Sigmoid colon (tissue), 7 donors: ENCODE results near the gene DOCK9. TPM values are rescaled to one million over a fixed set of nuclear protein-coding genes. Genes with fewer than 3 reads are reported as not detected.

Source experiments
- DNase-seq: peaks from one replicate; pipeline ENCODE4 v3.0.0-alpha.2; 2019
- H3K27ac ChIP-seq, 4 donors: fragments of 200-600 bp; sonication (generic); one replicate each; pipeline ENCODE4 v1.5.1; 2016 to 2019; ENCODE audit warnings: mild to moderate bottlenecking in 1 of 4
- H3K27me3 ChIP-seq, 3 donors: fragments of 200-600 bp; sonication (generic); one replicate each; pipeline ENCODE4 v1.5.1; 2019; ENCODE audit warnings: mild to moderate bottlenecking in 1 of 3
- H3K36me3 ChIP-seq, 4 donors: fragments of 200-600 bp; sonication (generic); one replicate each; pipeline ENCODE4 v1.5.1; 2016 to 2019
- H3K4me1 ChIP-seq, 4 donors: fragments of 200-600 bp; sonication (generic); one replicate each; pipeline ENCODE4 v1.5.1; 2017 to 2019
- H3K4me3 ChIP-seq, 4 donors: fragments of 200-600 bp; sonication (generic); one replicate each; pipeline ENCODE4 v1.5.1; 2017 to 2019; ENCODE audit warnings: mild to moderate bottlenecking in 2 of 4, moderate library complexity in 1 of 4
- H3K9me3 ChIP-seq, 4 donors: fragments of 200-600 bp in 3 of 4; sonication (generic) in 3 of 4; one replicate each; pipeline versions ENCODE4 v1.5.1 to v1.6.1; 2013 to 2019
- EP300 ChIP-seq, 4 donors: sonication (generic); formaldehyde crosslinking; IDR thresholded peaks; one replicate each; pipeline ENCODE4 v1.6.1; 2017; ENCODE audit warnings: antibody characterized with exemption in 4 of 4
- POLR2A ChIP-seq, 2 donors: fragments of 450-650 bp; IDR thresholded peaks; one replicate each; pipeline ENCODE4 v1.6.1; 2016; ENCODE audit warnings: antibody characterized with exemption in 2 of 2, mild to moderate bottlenecking in 2 of 2, moderate library complexity in 2 of 2
- POLR2AphosphoS5 ChIP-seq, 4 donors: sonication (generic); formaldehyde crosslinking; IDR thresholded peaks; one replicate each; pipeline ENCODE4 v1.6.1; 2017; ENCODE audit warnings: antibody characterized with exemption in 4 of 4
- WGBS, 2 donors: extraction: QIAGEN DNeasy Blood & Tissue Kit; methylation state at CpG; one replicate each; pipeline ENCODE4 v1.1.7; 2013; 5-methylcytosine and 5-hydroxymethylcytosine counted together
- intact Hi-C: fragments of 100-400 bp; cut with DNase I; formaldehyde crosslinking; loops from one replicate; pipeline ENCODE4 v1.15.1; 2023
- polyA plus RNA-seq, 3 donors: library from polyadenylated mRNA; stranded (reverse); fragments of 200-250 nt; gene quantifications; one replicate each; pipeline ENCODE4 v1.2.3, GENCODE V29; 2013
- total RNA-seq, 4 donors: library from RNA; depleted of rRNA; stranded (reverse); fragments of >200 nt; gene quantifications; one replicate each; pipeline ENCODE4 v1.1.0, GENCODE V29; 2016
- TF ChIP-seq, protein P1 (sequence below), 4 experiments: fragments of 450-650 bp in 3 of 4; fragments of 200-600 bp in 1 of 4; IDR thresholded peaks; one replicate each; pipeline ENCODE4 v1.5.1; 2016 to 2019; ENCODE audit warnings: antibody characterized with exemption in 4 of 4, mild to moderate bottlenecking in 3 of 4, moderate library complexity in 2 of 4
- donor health status: healthy with polysubstance abuse.
- donor health status: Bipolar disorder and iron deficiency.
- donor health status: healthy.

Gene DOCK9
- total and polyA plus RNA-seq, 7 donors = 10.8 to 126 (median 60.4) TPM

DNA sequence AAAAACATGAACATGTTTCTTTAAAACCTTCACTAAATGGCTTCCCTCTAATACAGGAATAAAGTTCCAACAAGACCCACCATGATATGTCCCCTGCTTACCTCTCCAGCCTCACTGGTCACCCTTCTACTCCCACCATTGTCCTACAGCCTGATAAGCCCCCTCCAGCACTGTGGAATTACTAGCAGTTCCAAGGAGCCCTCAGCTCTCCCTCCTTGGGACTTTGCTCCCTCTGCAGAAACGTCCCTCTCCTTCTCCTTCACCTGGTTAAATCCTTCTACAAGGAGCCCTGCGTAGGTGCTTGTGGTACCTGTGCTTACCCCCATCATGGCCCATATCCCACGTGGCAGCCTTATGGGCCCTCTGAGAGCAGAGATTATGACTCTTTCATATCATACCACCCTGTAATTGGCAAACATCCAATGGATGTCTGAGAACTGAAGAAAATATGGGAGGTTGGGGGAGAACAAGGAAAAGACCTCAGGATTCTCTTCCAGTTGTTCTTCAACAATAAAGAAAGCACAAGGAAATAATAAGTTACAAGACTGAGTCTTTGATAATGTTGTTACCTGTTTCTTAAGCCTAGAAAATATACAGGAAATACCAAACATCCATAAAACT lies 26.1 kb upstream of the DOCK9 start:
- TF ChIP-seq, protein P1, sequence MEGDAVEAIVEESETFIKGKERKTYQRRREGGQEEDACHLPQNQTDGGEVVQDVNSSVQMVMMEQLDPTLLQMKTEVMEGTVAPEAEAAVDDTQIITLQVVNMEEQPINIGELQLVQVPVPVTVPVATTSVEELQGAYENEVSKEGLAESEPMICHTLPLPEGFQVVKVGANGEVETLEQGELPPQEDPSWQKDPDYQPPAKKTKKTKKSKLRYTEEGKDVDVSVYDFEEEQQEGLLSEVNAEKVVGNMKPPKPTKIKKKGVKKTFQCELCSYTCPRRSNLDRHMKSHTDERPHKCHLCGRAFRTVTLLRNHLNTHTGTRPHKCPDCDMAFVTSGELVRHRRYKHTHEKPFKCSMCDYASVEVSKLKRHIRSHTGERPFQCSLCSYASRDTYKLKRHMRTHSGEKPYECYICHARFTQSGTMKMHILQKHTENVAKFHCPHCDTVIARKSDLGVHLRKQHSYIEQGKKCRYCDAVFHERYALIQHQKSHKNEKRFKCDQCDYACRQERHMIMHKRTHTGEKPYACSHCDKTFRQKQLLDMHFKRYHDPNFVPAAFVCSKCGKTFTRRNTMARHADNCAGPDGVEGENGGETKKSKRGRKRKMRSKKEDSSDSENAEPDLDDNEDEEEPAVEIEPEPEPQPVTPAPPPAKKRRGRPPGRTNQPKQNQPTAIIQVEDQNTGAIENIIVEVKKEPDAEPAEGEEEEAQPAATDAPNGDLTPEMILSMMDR (IDR thresholded peaks at IDR 0.05) = no peak
- TF ChIP-seq POLR2A (IDR thresholded peaks at IDR 0.05) (no peak), POLR2AphosphoS5 (IDR thresholded peaks at IDR 0.05) (no peak), EP300 (IDR thresholded peaks at IDR 0.05) (no peak)
- intact Hi-C loops = no loop called here
- WGBS, 2 donors = 40 to 70% methylated on average over 3 of the region's 3 CpGs
- Histone ChIP-seq H3K9me3 (no peaks in the 10 kb centered on the region), H3K4me3 (no peak overlapping the region), H3K36me3 (no peaks in the 10 kb centered on the region), H3K4me1 (peaks cover 0 to 47% (median 25%) of the 10 kb centered on the region in 4 donors), H3K27me3 (no peaks in the 10 kb centered on the region), H3K27ac (no peak overlapping the region)
- no peak for DNase-seq

DNA sequence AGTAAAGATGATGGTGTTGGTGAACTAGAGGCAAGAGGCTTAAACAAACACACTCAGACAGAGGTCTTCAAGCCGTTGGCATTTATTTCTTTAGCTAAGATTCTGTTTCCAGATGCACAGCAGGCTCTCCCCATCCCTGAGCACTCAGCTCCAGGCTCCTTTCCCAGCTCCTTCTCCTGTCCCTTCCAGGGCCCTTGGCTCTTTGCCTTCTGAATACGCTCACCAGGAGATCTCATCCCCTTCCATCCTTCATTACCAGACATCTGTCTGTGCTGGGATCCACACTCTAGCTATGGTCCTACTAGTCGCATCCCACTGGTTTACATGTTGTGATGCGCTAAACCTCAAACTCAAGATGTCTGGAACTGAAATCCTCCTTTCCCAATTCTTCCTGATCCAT lies 25.3 kb upstream of the DOCK9 start:
- 90 to 91% methylated on average over 4 of the region's 4 CpGs for WGBS, 2 donors
- DNase-seq = no peak

DNA sequence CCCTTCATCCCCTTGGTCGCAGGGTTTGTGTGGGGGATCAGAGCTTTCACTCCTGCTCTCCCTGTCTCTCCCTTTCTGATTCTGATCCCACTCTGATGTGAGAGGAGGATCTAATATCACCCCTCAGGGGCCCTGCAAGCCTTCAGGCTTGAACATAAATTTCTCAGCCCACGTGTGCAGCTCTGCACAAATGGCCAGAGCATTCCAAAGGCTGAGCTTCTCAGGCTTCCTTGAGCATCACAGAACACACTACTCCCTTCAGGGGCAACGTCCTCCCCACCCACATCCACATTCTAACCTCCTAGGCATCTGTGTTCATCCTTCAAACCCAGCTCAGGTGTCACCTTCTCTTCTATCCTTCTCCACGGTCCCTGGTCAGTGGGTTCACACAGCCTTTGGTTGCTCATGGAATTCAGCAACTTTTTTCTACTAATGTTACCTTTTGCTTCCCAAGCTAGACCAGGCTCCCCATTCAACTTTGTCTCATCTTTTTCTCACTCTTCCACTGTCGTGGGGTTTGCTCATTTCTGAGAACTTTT lies 24.4 kb upstream of the DOCK9 start:
- Histone ChIP-seq H3K27ac (no peak overlapping the region), H3K27me3 (no peaks in the 10 kb centered on the region), H3K4me3 (no peak overlapping the region), H3K9me3 (no peaks in the 10 kb centered on the region), H3K4me1 (peaks cover 0 to 61% (median 34%) of the 10 kb centered on the region in 4 donors), H3K36me3 (no peaks in the 10 kb centered on the region)
- 82 to 85% methylated on average over 5 of the region's 5 CpGs for WGBS, 2 donors
- no peak for DNase-seq
- TF ChIP-seq EP300 (IDR thresholded peaks at IDR 0.05) (no peak), POLR2A (IDR thresholded peaks at IDR 0.05) (no peak), POLR2AphosphoS5 (IDR thresholded peaks at IDR 0.05) (no peak)
- TF ChIP-seq, protein P1 (IDR thresholded peaks at IDR 0.05) = no peak
- intact Hi-C loops = no loop called here

More for the DNA sequence above, 25.3 kb upstream of the DOCK9 start:
- peaks cover 0 to 53% (median 27%) of the 10 kb centered on the region in 4 donors for H3K4me1 ChIP-seq
- no peaks in the 10 kb centered on the region for H3K9me3 ChIP-seq
- no peak for TF ChIP-seq EP300 (IDR thresholded peaks at IDR 0.05)
- no peak for TF ChIP-seq POLR2A (IDR thresholded peaks at IDR 0.05)
- no peak for TF ChIP-seq POLR2AphosphoS5 (IDR thresholded peaks at IDR 0.05)
- TF ChIP-seq, protein P1 (IDR thresholded peaks at IDR 0.05) = no peak
- no peaks in the 10 kb centered on the region for H3K27me3 ChIP-seq
- H3K4me3 ChIP-seq = no peak overlapping the region
- H3K27ac ChIP-seq = no peak overlapping the region
- intact Hi-C loops = no loop called here
- H3K36me3 ChIP-seq = no peaks in the 10 kb centered on the region

DNA sequence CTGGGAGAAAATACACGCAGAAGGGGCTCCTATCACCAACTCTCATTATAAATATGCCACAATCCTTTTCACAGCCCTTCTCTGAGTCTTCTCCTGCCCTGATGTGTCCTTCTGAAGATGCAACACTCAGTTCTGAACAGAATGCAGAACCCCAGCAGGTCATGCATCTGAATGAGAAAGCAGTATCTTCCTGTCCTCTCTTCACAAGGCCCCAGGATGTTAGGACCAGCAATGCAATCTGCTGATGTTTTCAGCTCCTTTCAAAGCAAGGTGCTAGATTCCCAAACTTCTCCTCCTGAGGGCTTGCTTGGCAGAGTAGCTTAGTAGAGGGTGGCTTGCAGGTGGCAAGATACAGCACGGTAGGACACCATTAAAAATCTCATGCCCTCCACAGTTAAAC lies 22.3 kb upstream of the DOCK9 start:
- peak overlapping the region in 2 of 4 donors; percentile 15 to 32 for H3K27ac ChIP-seq
- intact Hi-C loops = no loop called here
- H3K4me1 ChIP-seq = peaks cover 0 to 61% (median 34%) of the 10 kb centered on the region in 4 donors
- no peaks in the 10 kb centered on the region for H3K9me3 ChIP-seq
- WGBS, 2 donors = 96 to 98% methylated on average over 2 of the region's 2 CpGs
- H3K36me3 ChIP-seq = no peaks in the 10 kb centered on the region
- no peak overlapping the region for H3K4me3 ChIP-seq
- DNase-seq = no peak
- TF ChIP-seq POLR2A (IDR thresholded peaks at IDR 0.05) = no peak
- TF ChIP-seq, protein P1 (IDR thresholded peaks at IDR 0.05) = no peak
- no peak for TF ChIP-seq EP300 (IDR thresholded peaks at IDR 0.05)
- no peak for TF ChIP-seq POLR2AphosphoS5 (IDR thresholded peaks at IDR 0.05)
- H3K27me3 ChIP-seq = no peaks in the 10 kb centered on the region
